ENCODE results near the gene RDH5. TPM values are rescaled to one million over a fixed set of nuclear protein-coding genes. Genes with fewer than 3 reads are reported as not detected.

RDH5 gene
- total RNA-seq, 1 experiment from 2014 or later = 6.2 TPM

- H3K4me2 ChIP-seq (ENCODE audit: low read length) = peak overlapping the region; percentile 53; the same call in 1 of the 2 replicates
- no peak overlapping the region for H3K4me3 ChIP-seq (replicated peaks in 1 of 2; ENCODE audit: low read depth in 1 of 2, low read length in 2 of 2)
These were observed 822 bp upstream of the RDH5 start for GRCh38 chr12:55719371-55719770.

More at GRCh38 chr12:55719371-55719770, 822 bp upstream of the RDH5 start:
- BruUV-seq (replicated peaks) = no TSS peak
- DNase-seq (ENCODE audit: low read depth, low spot score) (no peak), ATAC-seq (no peak)
- TF ChIP-seq FOSL1 (IDR thresholded peaks at IDR 0.05; ENCODE audit: low read depth) (no peak), ZNF274 (IDR thresholded peaks at IDR 0.05; ENCODE audit: low read depth, low read length) (no peak), ZBTB33 (IDR thresholded peaks at IDR 0.05; ENCODE audit: extremely low read depth, insufficient replicate concordance, low read length) (no peak), REST (IDR thresholded peaks at IDR 0.05; ENCODE audit: low read depth) (no peak), YY1 (IDR thresholded peaks at IDR 0.05; ENCODE audit: extremely low read depth, insufficient replicate concordance, low read depth, low read length) (no peak), SRF (IDR thresholded peaks at IDR 0.05; ENCODE audit: low read depth) (no peak), EZH2 (IDR thresholded peaks at IDR 0.05) (no peak), SP1 (IDR thresholded peaks at IDR 0.05; ENCODE audit: low read depth) (no peak), POLR2A (IDR thresholded peaks at IDR 0.05; ENCODE audit: borderline replicate concordance, extremely low read depth, insufficient read depth, insufficient read length) (no peak)
- Histone ChIP-seq H3K36me3 (ENCODE audit: control insufficient read depth in 1 of 2, insufficient read depth in 2 of 2, low read length in 2 of 2) (peaks cover 2 to 16% of the 10 kb centered on the region in 2 experiments; a peak in 1 of 4 replicates), H3K9me2 (ENCODE audit: insufficient read depth) (no peaks in the 10 kb centered on the region), H3K27ac (ENCODE audit: low read depth, low read length) (no peak overlapping the region), H3K4me1 (ENCODE audit: control insufficient read depth in 1 of 2, insufficient read depth in 2 of 2, low read length in 2 of 2) (peaks cover 33 to 62% of the 10 kb centered on the region in 2 experiments), H3K79me2 (ENCODE audit: insufficient read depth, low read length) (peaks cover 14% of the 10 kb centered on the region), H2AFZ (ENCODE audit: low read depth, low read length, poor library complexity, severe bottlenecking) (no peak overlapping the region), H4K20me1 (ENCODE audit: insufficient read depth) (no peaks in the 10 kb centered on the region), H3K9ac (ENCODE audit: low read length) (no peak overlapping the region; the same call in 1 of the 2 replicates), H3K27me3 (ENCODE audit: insufficient read depth, low read length) (no peaks in the 10 kb centered on the region), H3K9me3 (ENCODE audit: control insufficient read depth in 1 of 2, insufficient read depth in 1 of 2, low read depth in 1 of 2, low read length in 2 of 2) (no peaks in the 10 kb centered on the region)
- ChIA-PET RAD21 (ENCODE audit: low non-redundant PET in 1 of 2, low total read pairs in 2 of 2, uncharacterized antibody in 2 of 2, unreplicated experiment in 2 of 2) (interaction anchor here in 1 of 2 experiments (1.8 kb wide), 1 partner anchor 10 kb away, joined by 4 read pairs; the partner anchor contains the start of gene CD63), POLR2A (no interaction called here), CTCF (interaction anchor here (0.8 to 4.1 kb wide), 7 partner anchors 10 to 73 kb away, joined by 3 to 35 read pairs (median 4); partner anchors contain the start of gene CD63)
- intact Hi-C loops (cut with micrococcal nuclease) = no loop called here
